HCT116 (cell line): Measurements from ENCODE around the gene ENPP6. TPM values are rescaled to one million over a fixed set of nuclear protein-coding genes. Genes with fewer than 3 reads are reported as not detected.

Experiments used
- ATF3 ChIP-seq: IDR thresholded peaks from 2 replicates; pipeline ENCODE4 v1.6.1; 2012
- CEBPB ChIP-seq: IDR thresholded peaks from 2 replicates; pipeline ENCODE4 v1.6.1; 2012; ENCODE audit warnings: low read depth
- EZH2phosphoT487 ChIP-seq: fragments of 200-600 bp; IDR thresholded peaks from 2 replicates; pipeline ENCODE4 v1.6.1; 2018; ENCODE audit warnings: antibody characterized with exemption, borderline replicate concordance
- JUND ChIP-seq: IDR thresholded peaks from 2 replicates; pipeline ENCODE4 v1.6.1; 2012
- POLR2A ChIP-seq: IDR thresholded peaks from 2 replicates; pipeline ENCODE4 v1.7.0; 2011; ENCODE audit warnings: borderline replicate concordance; ENCODE audit not compliant: insufficient read depth, insufficient read length; ENCODE audit errors: extremely low read depth
- RAD21 ChIP-seq: IDR thresholded peaks from 2 replicates; pipeline ENCODE4 v1.6.1; 2012; ENCODE audit warnings: low read depth, mild to moderate bottlenecking
- REST ChIP-seq: IDR thresholded peaks from 2 replicates; pipeline ENCODE4 v1.6.1; 2012; ENCODE audit warnings: low read depth
- SIN3A ChIP-seq: IDR thresholded peaks from 2 replicates; pipeline ENCODE4 v1.6.1; 2012; ENCODE audit warnings: low read depth
- total RNA-seq: library from RNA; stranded (reverse); gene quantifications from one replicate; pipeline ENCODE4 v1.2.1, GENCODE V29; 2021; ENCODE audit not compliant: unreplicated experiment
- TF ChIP-seq, protein P1 (sequence below): IDR thresholded peaks from 2 replicates; pipeline ENCODE4 v1.6.1; 2012

The ENPP6 gene
- total RNA-seq, 1 experiment from 2014 or later: not detected

- TF ChIP-seq REST: no peak
- no peak for TF ChIP-seq POLR2A
- no peak for TF ChIP-seq EZH2phosphoT487
- TF ChIP-seq CEBPB: no peak
- TF ChIP-seq, protein P1, sequence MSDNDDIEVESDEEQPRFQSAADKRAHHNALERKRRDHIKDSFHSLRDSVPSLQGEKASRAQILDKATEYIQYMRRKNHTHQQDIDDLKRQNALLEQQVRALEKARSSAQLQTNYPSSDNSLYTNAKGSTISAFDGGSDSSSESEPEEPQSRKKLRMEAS: no peak
- TF ChIP-seq SIN3A: no peak
- TF ChIP-seq RAD21: no peak
- TF ChIP-seq ATF3: no peak
- no peak for TF ChIP-seq JUND
Observed at GRCh38 chr4:184265546-184266351, 48.1 kb upstream of the ENPP6 start (continued).
